Neural progenitor cell (in vitro differentiated cells): Measurements from ENCODE around the gene KDELR3. TPM values are rescaled to one million over a fixed set of nuclear protein-coding genes. Genes with fewer than 3 reads are reported as not detected.

Experiments used
- DNase-seq: peaks from one replicate; pipeline ENCODE4 v3.0.0-alpha.2; 2016; ENCODE audit warnings: low spot score
- H2AFZ ChIP-seq: fragments of 200-600 bp; sonication (generic); replicated peaks from 2 replicates; pipeline ENCODE4 v1.6.1; 2016; ENCODE audit warnings: antibody characterized with exemption
- H3F3A ChIP-seq: fragments of 200-600 bp; sonication (generic); 2 replicates; pipeline ENCODE4 v1.6.1; 2016; ENCODE audit warnings: antibody characterized with exemption, low read depth
- H3K27ac ChIP-seq: fragments of 200-600 bp; sonication (generic); 2 replicates; pipeline ENCODE4 v1.5.1; 2016; ENCODE audit warnings: mild to moderate bottlenecking
- H3K27me3 ChIP-seq: fragments of 200-600 bp; sonication (generic); 2 replicates; pipeline ENCODE4 v1.6.1; 2016; ENCODE audit warnings: mild to moderate bottlenecking, moderate library complexity
- H3K36me3 ChIP-seq: fragments of 200-600 bp; sonication (generic); 2 replicates; pipeline ENCODE4 v1.5.1; 2016
- H3K4me1 ChIP-seq: fragments of 200-600 bp; sonication (generic); 2 replicates; pipeline ENCODE4 v1.6.1; 2016; ENCODE audit warnings: mixed run types
- H3K4me2 ChIP-seq: fragments of 200-600 bp; sonication (generic); 2 replicates; pipeline ENCODE4 v1.6.1; 2016
- H3K4me3 ChIP-seq: fragments of 200-600 bp; sonication (generic); 2 replicates; pipeline ENCODE4 v1.5.1; 2016
- H3K79me2 ChIP-seq: fragments of 200-600 bp; sonication (generic); 2 replicates; pipeline ENCODE4 v1.6.1; 2016; ENCODE audit warnings: low read depth
- H3K9ac ChIP-seq: fragments of 200-600 bp; sonication (generic); 2 replicates; pipeline ENCODE4 v1.6.1; 2016
- H3K9me3 ChIP-seq: fragments of 200-600 bp; sonication (generic); 2 replicates; pipeline ENCODE4 v1.5.1; 2016; ENCODE audit warnings: low read depth
- H4K20me1 ChIP-seq: fragments of 200-600 bp; sonication (generic); 2 replicates; pipeline ENCODE4 v1.6.1; 2016; ENCODE audit warnings: low read depth
- H3K27ac Mint-ChIP-seq: 3 replicates; pipeline ENCODE4 v1.8.0; 2021; ENCODE audit warnings: mixed read lengths
- H3K27me3 Mint-ChIP-seq: 2 replicates; pipeline ENCODE4 v1.8.0; 2022; ENCODE audit warnings: low read depth, mild to moderate bottlenecking, inconsistent platforms, moderate library complexity, mixed read lengths; ENCODE audit not compliant: insufficient read depth
- H3K36me3 Mint-ChIP-seq: 3 replicates; pipeline ENCODE4 v1.8.0; 2021; ENCODE audit warnings: mixed read lengths
- H3K4me1 Mint-ChIP-seq: 3 replicates; pipeline ENCODE4 v1.8.0; 2021; ENCODE audit warnings: mixed read lengths
- H3K4me3 Mint-ChIP-seq: 3 replicates; pipeline ENCODE4 v1.8.0; 2021; ENCODE audit warnings: mild to moderate bottlenecking, moderate library complexity, mixed read lengths
- H3K9me3 Mint-ChIP-seq: 3 replicates; pipeline ENCODE4 v1.8.0; 2020; ENCODE audit warnings: mixed read lengths
- EZH2 ChIP-seq: fragments of 200-600 bp; sonication (generic); IDR thresholded peaks from 2 replicates; pipeline ENCODE4 v1.6.1; 2017; ENCODE audit warnings: antibody characterized with exemption, mild to moderate bottlenecking, moderate library complexity
- EZH2phosphoT487 ChIP-seq: fragments of 200-600 bp; sonication (generic); IDR thresholded peaks from 2 replicates; pipeline ENCODE4 v1.6.1; 2017; ENCODE audit warnings: antibody characterized with exemption
- total RNA-seq: library from RNA; depleted of rRNA; stranded (reverse); fragments of >200 nt; gene quantifications from 2 replicates; pipeline ENCODE4 v1.2.3, GENCODE V29; 2015; ENCODE audit warnings: low replicate concordance
- TF ChIP-seq, protein P1 (sequence below): fragments of 200-600 bp; sonication (generic); IDR thresholded peaks from 2 replicates; pipeline ENCODE4 v1.5.1; 2017; ENCODE audit warnings: antibody characterized with exemption, mild to moderate bottlenecking

The KDELR3 gene
- total RNA-seq, 1 donor from 2014 or later, result 3.4 TPM

DNA sequence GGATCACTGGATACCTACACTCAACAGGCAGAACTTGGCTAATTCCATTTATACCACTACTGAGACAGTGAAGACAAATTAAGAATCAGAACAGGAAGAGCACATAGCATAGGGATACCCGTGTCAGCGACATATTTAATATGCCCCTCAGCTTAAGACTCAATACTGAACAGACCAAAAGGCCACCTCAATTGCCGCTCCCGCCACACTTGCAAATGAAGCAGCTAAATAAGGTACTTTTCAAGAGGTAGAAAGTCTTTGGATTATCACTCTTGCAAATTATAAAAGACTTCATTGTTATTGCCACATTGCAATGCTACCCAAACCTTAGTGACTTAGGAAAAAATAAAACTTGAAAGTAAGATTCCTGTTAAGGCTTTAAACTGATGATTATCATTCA is 35.1 kb downstream of the KDELR3 start:
- Mint-ChIP-seq H3K27ac (no peak overlapping the region), H3K4me1 (peaks cover 35% of the 10 kb centered on the region), H3K36me3 (peaks cover 48% of the 10 kb centered on the region), H3K27me3 (peaks cover 8% of the 10 kb centered on the region), H3K4me3 (peak overlapping the region; percentile 99), H3K9me3 (no peaks in the 10 kb centered on the region)
- Histone ChIP-seq H3K79me2 (peaks cover 81% of the 10 kb centered on the region), H3K4me2 (peak overlapping the region; percentile 98), H2AFZ (no peak overlapping the region), H3K27ac (no peak overlapping the region), H3K27me3 (no peaks in the 10 kb centered on the region), H3K4me3 (peak overlapping the region; percentile 94), H3F3A (peaks cover 61% of the 10 kb centered on the region), H3K9ac (peak overlapping the region; percentile 100), H3K9me3 (no peaks in the 10 kb centered on the region), H4K20me1 (peaks cover 72% of the 10 kb centered on the region), H3K4me1 (peaks cover 24% of the 10 kb centered on the region), H3K36me3 (peaks cover 42% of the 10 kb centered on the region)
- no peak for TF ChIP-seq EZH2
- no peak for DNase-seq

DNA sequence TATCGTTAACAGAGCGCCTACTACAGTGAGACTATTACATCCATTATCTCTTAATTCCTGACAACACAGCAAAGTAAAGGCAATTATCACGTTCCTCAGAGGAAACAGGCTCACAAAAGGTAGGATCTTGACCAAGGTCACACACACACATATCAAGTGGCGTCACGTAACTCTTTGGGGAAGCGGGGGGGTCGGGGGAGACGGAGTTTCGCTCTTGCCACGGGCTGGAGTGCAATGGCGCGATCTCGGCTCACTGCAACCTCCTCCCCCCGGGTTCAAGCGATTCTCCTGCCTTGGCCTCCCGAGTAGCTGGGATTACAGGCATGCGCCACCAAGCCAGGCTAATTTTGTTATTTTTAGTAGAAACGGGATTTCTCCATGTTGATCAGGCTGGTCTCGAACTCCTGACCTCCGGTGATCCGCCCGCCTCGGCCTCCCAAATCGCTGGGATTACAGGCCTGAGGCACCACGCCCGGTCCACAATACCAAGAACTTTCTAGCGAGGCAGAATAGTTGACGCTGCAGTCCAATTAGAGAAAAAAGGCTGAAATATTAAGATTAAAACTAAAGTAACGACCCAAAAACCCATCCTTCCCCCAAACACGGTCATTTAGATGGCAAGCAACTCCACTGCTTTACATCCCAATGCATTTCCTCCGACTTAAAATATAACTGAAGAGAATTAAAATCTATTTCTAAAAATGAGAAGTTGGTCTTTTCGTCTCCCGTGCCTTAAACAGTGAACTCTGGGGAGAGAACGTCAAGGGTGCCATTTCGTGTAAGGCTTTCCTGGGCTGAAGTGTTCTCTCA is 37.0 kb downstream of the KDELR3 start:
- no peak overlapping the region for H2AFZ ChIP-seq
- H3F3A ChIP-seq, result peaks cover 43% of the 10 kb centered on the region
- peak overlapping the region; percentile 98 for H3K4me2 ChIP-seq
- H3K36me3 ChIP-seq, result peaks cover 25% of the 10 kb centered on the region
- peaks cover 34% of the 10 kb centered on the region for H3K36me3 Mint-ChIP-seq
- peaks cover 24% of the 10 kb centered on the region for H3K4me1 ChIP-seq
- peak overlapping the region; percentile 99 for H3K4me3 Mint-ChIP-seq
- H3K79me2 ChIP-seq, result peaks cover 62% of the 10 kb centered on the region
- H3K9ac ChIP-seq, result peak overlapping the region; percentile 100
- H3K27me3 Mint-ChIP-seq, result peaks cover 9% of the 10 kb centered on the region
- H4K20me1 ChIP-seq, result peaks cover 53% of the 10 kb centered on the region
- peak overlapping the region; percentile 99 for H3K27ac Mint-ChIP-seq
- peaks cover 41% of the 10 kb centered on the region for H3K4me1 Mint-ChIP-seq
- no peaks in the 10 kb centered on the region for H3K27me3 ChIP-seq
- TF ChIP-seq EZH2phosphoT487 (no peak), EZH2 (no peak)
- TF ChIP-seq, protein P1, sequence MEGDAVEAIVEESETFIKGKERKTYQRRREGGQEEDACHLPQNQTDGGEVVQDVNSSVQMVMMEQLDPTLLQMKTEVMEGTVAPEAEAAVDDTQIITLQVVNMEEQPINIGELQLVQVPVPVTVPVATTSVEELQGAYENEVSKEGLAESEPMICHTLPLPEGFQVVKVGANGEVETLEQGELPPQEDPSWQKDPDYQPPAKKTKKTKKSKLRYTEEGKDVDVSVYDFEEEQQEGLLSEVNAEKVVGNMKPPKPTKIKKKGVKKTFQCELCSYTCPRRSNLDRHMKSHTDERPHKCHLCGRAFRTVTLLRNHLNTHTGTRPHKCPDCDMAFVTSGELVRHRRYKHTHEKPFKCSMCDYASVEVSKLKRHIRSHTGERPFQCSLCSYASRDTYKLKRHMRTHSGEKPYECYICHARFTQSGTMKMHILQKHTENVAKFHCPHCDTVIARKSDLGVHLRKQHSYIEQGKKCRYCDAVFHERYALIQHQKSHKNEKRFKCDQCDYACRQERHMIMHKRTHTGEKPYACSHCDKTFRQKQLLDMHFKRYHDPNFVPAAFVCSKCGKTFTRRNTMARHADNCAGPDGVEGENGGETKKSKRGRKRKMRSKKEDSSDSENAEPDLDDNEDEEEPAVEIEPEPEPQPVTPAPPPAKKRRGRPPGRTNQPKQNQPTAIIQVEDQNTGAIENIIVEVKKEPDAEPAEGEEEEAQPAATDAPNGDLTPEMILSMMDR, result no peak
- H3K9me3 ChIP-seq, result no peaks in the 10 kb centered on the region
- peak overlapping the region; percentile 99 for H3K27ac ChIP-seq
- H3K4me3 ChIP-seq, result peak overlapping the region; percentile 94
- DNase-seq, result peak; percentile 29
- H3K9me3 Mint-ChIP-seq, result no peaks in the 10 kb centered on the region

DNA sequence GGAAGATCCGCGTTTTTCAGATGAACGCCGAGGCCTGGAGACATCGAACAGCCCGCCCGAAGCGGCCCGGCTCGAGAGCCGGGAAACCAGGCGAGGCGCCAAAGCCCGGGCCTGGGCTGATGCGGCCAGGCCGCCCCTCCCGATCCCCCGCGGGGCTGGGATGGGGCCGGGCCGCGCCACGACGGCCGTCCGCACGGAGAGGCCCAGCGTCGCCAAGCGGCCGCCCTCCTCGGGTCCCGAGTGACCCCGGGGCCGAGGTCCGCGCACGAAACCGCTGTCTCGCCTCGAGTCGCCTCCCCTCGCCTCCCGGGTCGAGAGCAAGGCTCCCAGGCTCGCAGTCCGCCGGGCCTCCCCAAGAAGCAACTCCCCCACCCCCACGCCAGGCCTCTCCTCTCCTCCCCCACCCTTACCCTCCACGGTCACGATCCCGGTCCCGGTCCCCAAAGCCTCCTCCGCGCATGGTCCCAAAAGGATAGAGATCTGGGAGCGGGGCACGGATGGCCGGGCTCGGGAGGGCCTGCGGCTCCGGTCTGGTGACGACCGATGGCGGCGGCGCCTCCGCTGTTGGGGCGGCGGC is 37.7 kb downstream of the KDELR3 start:
- H3K27ac Mint-ChIP-seq, result peak overlapping the region; percentile 100
- peaks cover 41% of the 10 kb centered on the region for H3K4me1 Mint-ChIP-seq
- Histone ChIP-seq H3K36me3 (peaks cover 25% of the 10 kb centered on the region), H3K27ac (peak overlapping the region; percentile 99), H3K27me3 (no peaks in the 10 kb centered on the region), H4K20me1 (peaks cover 48% of the 10 kb centered on the region), H3K4me3 (peak overlapping the region; percentile 94), H2AFZ (peak overlapping the region; percentile 80), H3K79me2 (peaks cover 55% of the 10 kb centered on the region), H3K4me2 (peak overlapping the region; percentile 98), H3K4me1 (peaks cover 24% of the 10 kb centered on the region), H3K9me3 (no peaks in the 10 kb centered on the region), H3F3A (peaks cover 39% of the 10 kb centered on the region), H3K9ac (peak overlapping the region; percentile 100)
- H3K9me3 Mint-ChIP-seq, result no peaks in the 10 kb centered on the region
- H3K27me3 Mint-ChIP-seq, result peaks cover 11% of the 10 kb centered on the region
- DNase-seq, result peak; percentile 83
- TF ChIP-seq, protein P1, result no peak
- TF ChIP-seq EZH2phosphoT487 (no peak), EZH2 (no peak)
- H3K36me3 Mint-ChIP-seq, result peaks cover 31% of the 10 kb centered on the region
- peak overlapping the region; percentile 99 for H3K4me3 Mint-ChIP-seq
